GM10248 (cell line): ENCODE results near the gene PKD2.

Experiments
- CTCF ChIA-PET: fragments of 300-600 bp; sonication (Branson Sonifier 250); formaldehyde crosslinking; extraction: SDS; loops from one replicate; lab custom pipeline; 2021; ENCODE audit warnings: antibody characterized with exemption; lab: Yijun Ruan, JAX
- POLR2A ChIA-PET: fragments of 350-650 bp; sonication (Branson Sonifier 250); formaldehyde crosslinking; extraction: SDS; loops from one replicate; lab custom pipeline; 2020; ENCODE audit warnings: antibody characterized with exemption; lab: Yijun Ruan, JAX
- DNase-seq: peaks from one replicate; pipeline ENCODE4 v3.0.0; 2012; ENCODE audit errors: extremely low spot score
- CTCF ChIP-seq: IDR thresholded peaks from 2 replicates; pipeline ENCODE4 v1.5.1; 2012; ENCODE audit warnings: mild to moderate bottlenecking, low read depth; ENCODE audit errors: extremely low read depth, missing control alignments, control extremely low read depth

PKD2 gene

GRCh38 chr4:88037447-88037846 is 30.0 kb downstream of the PKD2 start:
- no peak for DNase-seq
- ChIA-PET POLR2A (no interaction called here), CTCF (interaction anchor here (1.0 to 3.7 kb wide), 4 partner anchors 11 to 478 kb away, joined by 3 to 16 read pairs (median 4); no protein-coding TSS in a partner anchor)
- TF ChIP-seq CTCF: no peak

GRCh38 chr4:88037936-88038335 is 30.5 kb downstream of the PKD2 start:
- CTCF ChIA-PET: interaction anchor here (1.0 to 3.7 kb wide), 3 partner anchors 21 to 477 kb away, joined by 3 to 16 read pairs (median 4); no protein-coding TSS in a partner anchor

DNA sequence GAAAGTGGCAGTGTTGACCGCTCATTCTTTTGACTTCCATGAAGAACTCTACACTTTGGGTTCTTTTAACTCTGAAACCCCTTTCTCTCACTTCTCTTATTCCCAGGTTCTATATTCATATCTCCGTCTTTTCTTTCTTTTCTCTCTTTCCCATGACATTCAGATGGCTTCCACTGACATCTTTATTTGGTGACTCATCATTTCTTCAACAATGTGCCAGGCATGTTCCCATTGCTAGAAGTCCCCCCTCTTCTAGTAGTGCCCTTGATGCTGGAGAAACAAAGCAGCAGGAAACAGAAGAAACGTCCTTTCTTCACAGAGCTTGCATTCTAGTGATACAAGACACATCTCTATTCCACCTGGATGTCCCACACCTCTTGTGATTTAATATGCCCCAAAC is 33.3 kb downstream of the PKD2 start:
- DNase-seq: no peak
- CTCF ChIA-PET: interaction anchor here (1.8 to 2.3 kb wide), 4 partner anchors 9 to 475 kb away, joined by 5 to 8 read pairs (median 6); no protein-coding TSS in a partner anchor
- POLR2A ChIA-PET: no interaction called here
- no peak for TF ChIP-seq CTCF

More at GRCh38 chr4:88037936-88038335, 30.5 kb downstream of the PKD2 start:
- POLR2A ChIA-PET: no interaction called here
- DNase-seq: no peak
- no peak for TF ChIP-seq CTCF

- DNase-seq: no peak
- ChIA-PET CTCF (interaction anchor here (2.0 to 2.3 kb wide), 2 partner anchors 13 to 170 kb away, joined by 5 to 8 read pairs; no protein-coding TSS in a partner anchor), POLR2A (no interaction called here)
- no peak for TF ChIP-seq CTCF
These were observed 34.2 kb downstream of the PKD2 start for GRCh38 chr4:88041626-88042025.

DNA sequence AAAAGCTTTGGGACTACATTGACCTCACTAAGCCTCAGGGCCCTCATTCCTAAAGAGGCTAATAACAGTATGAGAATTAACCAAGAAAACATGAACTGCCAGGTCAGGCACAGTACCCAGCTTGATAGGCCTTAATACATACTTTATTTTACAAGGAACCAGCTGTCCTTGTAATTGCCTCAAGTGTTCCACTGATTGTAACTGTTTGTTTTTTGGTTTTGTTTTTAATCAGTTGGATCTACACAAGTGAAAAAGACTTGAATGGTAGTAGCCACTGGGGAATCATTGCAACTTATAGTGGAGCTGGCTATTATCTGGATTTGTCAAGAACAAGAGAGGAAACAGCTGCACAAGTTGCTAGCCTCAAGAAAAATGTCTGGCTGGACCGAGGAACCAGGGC is 35.6 kb downstream of the PKD2 start:
- TF ChIP-seq CTCF: no peak
- CTCF ChIA-PET: interaction anchor here (0.9 to 1.7 kb wide), 4 partner anchors 10 to 169 kb away, joined by 3 to 6 read pairs (median 4); no protein-coding TSS in a partner anchor
- POLR2A ChIA-PET: no interaction called here
- DNase-seq: no peak

- POLR2A ChIA-PET: no interaction called here
- no peak for TF ChIP-seq CTCF
- CTCF ChIA-PET: interaction anchor here (0.9 to 1.7 kb wide), 3 partner anchors 11 to 168 kb away, joined by 3 to 6 read pairs (median 5); no protein-coding TSS in a partner anchor
- no peak for DNase-seq
These were observed 36.3 kb downstream of the PKD2 start for GRCh38 chr4:88043586-88044340.
